Upper lobe of left lung (tissue), 4 donors: Measurements from ENCODE around the gene DNALI1.

Source experiments
- CTCF ChIP-seq, 6 experiments: fragments of 450-650 bp in 4 of 6; fragments of 200-600 bp in 2 of 6; sonication (generic) in 2 of 6; IDR thresholded peaks; one replicate each; pipeline ENCODE4 v1.5.1; 2016 to 2019; ENCODE audit warnings: antibody characterized with exemption in 6 of 6
- POLR2A ChIP-seq, 4 donors: fragments of 450-650 bp; IDR thresholded peaks; one replicate each; pipeline ENCODE4 v1.5.1; 2016 to 2017; ENCODE audit warnings: antibody characterized with exemption in 4 of 4, mild to moderate bottlenecking in 2 of 4
- POLR2AphosphoS5 ChIP-seq, 2 donors: sonication (generic); formaldehyde crosslinking; IDR thresholded peaks; one replicate each; pipeline ENCODE4 v1.5.1; 2017; ENCODE audit warnings: antibody characterized with exemption in 2 of 2

GRCh38 chr1:37570528-37571334 lies 14.0 kb downstream of the DNALI1 start:
- TF ChIP-seq CTCF (IDR thresholded peaks at IDR 0.05) = no peak
- TF ChIP-seq POLR2AphosphoS5 (IDR thresholded peaks at IDR 0.05) = no peak
- TF ChIP-seq POLR2A (IDR thresholded peaks at IDR 0.05) = no peak
